NK-92 (cell line): ENCODE measurements around the gene HRH2.

Source experiments
- DNase-seq: peaks from one replicate; lab custom pipeline; 2025; ENCODE audit not compliant: unreplicated experiment; lab: John Stamatoyannopoulos, UW

HRH2 gene

GRCh38 chr5:175675873-175676272, 18.0 kb downstream of the HRH2 start:
- DNase-seq, result no peak

- DNase-seq, result no peak
These were observed 19.7 kb downstream of the HRH2 start for GRCh38 chr5:175677571-175677970.

- DNase-seq, result no peak
These were observed 20.2 kb downstream of the HRH2 start for GRCh38 chr5:175678074-175678473.

DNA sequence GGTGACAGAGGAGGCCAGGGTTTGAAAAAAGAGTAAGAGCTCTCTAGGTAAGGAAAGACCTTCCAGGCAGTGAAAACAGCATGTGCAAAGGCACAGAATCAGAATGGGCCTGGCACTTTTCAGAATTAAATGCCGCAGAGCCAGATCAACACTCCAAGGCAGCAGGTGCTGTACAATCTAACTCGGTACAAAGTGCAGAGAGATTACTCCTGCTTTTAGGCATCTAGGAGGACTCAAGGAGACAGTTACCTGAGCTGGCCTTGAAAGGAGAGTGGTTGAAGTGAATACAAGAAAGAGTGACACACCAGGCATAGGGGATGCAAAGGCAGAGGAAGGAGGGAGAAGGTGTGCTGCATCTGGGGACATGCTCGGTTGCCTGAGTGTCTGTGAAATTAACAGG, 21.5 kb downstream of the HRH2 start:
- no peak for DNase-seq

DNA sequence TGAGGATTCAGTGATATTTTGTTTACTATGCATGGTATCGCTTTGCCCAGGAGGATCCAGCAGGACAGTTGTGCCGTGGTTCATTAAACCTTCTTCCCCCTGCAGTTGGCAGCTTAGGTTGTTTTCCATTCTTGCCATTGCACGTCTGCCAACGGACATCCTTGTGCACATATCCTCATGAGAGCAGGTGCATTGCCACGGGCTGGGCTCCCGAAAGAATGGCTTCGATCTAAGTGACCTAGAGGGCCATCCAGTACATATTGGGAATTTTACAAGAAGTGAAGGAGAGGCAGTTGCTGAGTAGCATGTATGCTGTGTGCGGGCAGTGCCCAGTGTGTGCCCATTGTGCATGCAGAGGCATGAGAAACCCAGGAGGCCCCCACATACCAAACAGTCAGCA, 22.1 kb downstream of the HRH2 start:
- no peak for DNase-seq

- DNase-seq, result no peak
These were observed 22.6 kb downstream of the HRH2 start for GRCh38 chr5:175680463-175680862.

DNA sequence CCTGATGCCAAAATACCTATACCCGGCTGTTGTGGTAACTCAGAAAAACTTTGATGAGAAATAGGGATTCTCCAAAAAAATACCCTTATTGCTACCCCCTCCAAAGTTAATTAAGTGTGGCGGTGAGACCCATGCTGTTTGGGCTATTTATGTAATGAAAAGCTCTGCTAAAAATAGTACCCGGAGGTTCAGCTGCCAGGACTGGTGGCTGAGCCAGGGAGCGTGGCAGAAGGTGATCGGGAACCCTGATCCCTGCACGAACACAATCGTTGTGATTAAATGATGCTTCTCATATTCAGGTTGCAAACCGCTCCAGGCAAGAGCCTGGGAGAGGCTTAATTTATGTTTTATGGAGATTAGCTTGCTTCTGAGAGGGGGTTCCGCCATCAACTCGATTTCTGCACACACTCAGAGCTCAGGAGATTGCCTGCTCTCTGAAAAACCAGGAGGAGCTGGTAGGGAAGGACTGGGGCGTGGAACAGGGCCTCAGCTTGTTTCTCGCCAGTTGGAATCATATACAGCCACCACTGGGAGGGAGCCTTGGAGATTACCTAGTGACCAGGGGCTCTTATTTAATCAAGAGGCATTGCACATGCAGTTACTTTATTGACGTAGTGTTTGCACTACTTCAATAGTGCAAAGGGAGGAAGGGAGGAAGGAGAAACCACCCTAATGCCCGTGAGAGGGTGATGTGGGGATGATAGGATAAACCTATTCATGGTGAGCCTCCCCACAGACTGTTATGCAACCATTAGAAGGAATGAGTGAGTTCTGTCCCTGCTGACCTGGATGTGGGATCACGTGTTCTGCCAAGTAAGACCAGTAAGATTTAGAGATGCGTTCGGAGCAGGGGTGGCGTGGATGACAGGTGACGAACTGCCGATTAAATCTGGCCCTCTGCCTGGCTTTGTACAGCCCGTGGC, 23.4 kb downstream of the HRH2 start:
- no peak for DNase-seq

- DNase-seq, result no peak
These were observed 24.1 kb downstream of the HRH2 start for GRCh38 chr5:175681968-175682340.

- no peak for DNase-seq
These were observed 24.8 kb downstream of the HRH2 start for GRCh38 chr5:175682664-175683063.

DNA sequence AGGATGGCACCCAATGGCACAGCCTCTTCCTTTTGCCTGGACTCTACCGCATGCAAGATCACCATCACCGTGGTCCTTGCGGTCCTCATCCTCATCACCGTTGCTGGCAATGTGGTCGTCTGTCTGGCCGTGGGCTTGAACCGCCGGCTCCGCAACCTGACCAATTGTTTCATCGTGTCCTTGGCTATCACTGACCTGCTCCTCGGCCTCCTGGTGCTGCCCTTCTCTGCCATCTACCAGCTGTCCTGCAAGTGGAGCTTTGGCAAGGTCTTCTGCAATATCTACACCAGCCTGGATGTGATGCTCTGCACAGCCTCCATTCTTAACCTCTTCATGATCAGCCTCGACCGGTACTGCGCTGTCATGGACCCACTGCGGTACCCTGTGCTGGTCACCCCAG, 25.4 kb downstream of the HRH2 start:
- DNase-seq, result no peak

- no peak for DNase-seq
These were observed 26.1 kb downstream of the HRH2 start for GRCh38 chr5:175683921-175684320.

GRCh38 chr5:175684931-175685330, 27.1 kb downstream of the HRH2 start:
- no peak for DNase-seq

DNA sequence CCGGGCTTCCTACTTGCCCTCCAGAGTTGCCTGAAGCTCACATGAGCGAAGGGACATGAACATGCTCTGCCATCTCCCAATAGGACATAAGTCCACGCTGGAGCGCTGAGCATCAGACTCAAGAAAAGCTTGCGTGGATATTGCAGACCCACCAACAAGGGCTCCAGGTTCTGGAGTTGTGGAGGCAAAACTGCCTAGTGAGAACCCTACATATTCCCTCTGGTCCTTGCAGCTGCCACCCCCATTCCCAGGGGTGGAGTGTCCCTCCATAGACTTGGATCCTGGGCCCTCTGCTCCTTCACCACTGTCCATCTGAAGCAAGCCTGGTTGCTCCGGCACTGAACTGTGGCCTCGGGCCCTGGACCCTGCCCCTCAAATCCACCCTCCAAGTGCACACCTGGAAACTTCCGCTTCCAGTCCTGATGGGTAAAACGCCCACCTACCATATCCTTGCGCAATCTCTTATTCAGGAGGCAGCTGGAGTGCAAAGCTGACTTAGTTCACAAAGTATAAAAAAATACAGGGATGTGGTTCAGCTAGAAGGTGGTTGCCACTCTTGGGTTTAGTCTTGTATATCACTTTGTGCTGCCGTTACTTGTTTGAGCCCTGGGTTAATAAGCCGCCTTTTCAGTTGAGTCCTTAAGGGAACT, 28.0 kb downstream of the HRH2 start:
- DNase-seq, result no peak

- no peak for DNase-seq
These were observed 28.5 kb downstream of the HRH2 start for GRCh38 chr5:175686396-175686795.

GRCh38 chr5:175686826-175687225, 29.0 kb downstream of the HRH2 start:
- DNase-seq, result no peak

DNA sequence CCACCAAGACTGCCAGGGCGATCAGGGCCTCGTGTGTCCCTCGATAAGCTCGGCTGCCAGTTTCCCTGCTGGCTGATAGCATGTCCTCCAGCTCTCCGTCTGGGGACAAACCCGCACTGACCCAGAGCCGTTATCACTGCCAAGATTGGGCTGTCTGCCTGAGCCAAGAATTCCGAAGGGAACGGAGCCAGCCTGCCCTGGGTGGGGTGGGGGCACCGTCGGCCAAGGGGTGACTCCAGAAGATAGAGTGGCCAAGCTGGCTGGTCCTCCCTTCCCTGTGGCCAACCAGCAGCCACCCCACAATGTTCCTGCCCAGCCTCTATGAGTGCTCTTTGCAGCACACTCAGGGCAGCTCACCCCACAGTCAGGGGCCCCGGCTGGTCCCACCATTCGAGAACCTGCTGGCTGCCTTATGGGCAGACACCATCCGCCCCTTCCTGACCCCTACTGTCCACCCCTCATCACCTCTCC, 29.4 kb downstream of the HRH2 start:
- no peak for DNase-seq

GRCh38 chr5:175688352-175689146, 30.7 kb downstream of the HRH2 start:
- no peak for DNase-seq

DNA sequence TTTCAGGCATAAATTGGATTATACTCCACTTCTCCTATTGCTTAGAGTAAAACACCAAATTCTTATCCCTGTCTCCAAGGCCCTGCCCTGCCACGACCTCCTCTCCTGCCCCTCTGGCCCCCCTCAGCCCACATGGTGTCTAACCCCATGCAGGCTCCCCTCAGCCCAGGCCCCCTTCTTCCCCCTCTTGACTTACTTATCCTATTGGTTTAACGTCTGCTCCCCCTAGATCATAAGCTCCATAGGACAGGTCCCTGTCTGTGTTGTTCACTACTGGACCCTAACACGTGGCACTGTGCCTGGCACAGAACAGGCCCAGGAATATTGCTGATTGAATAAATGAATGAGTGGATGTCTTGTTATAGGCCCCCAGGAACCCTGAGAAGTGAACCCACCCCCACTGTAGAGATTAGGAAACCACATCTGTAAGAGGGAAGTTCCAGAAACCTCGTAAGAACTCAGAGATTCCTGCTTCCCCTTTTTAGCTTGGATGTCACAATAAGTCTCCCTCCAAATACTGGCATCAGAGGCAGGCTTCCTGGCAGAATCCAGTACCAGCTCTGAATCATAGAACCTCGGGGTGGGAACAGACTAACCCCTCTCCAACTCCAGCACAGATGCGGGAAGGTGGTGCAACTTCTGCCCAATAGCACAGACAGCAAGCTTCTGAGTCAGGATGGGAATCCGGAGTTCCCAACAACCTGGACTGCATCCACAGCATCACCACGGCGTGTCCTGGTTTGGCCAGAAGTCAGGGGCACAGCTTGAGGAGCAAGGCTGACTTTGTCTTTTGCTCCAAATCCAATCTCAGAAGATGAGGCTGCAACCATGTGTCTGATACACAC, 31.5 kb downstream of the HRH2 start:
- DNase-seq, result no peak

GRCh38 chr5:175690025-175690424, 32.2 kb downstream of the HRH2 start:
- DNase-seq, result no peak

DNA sequence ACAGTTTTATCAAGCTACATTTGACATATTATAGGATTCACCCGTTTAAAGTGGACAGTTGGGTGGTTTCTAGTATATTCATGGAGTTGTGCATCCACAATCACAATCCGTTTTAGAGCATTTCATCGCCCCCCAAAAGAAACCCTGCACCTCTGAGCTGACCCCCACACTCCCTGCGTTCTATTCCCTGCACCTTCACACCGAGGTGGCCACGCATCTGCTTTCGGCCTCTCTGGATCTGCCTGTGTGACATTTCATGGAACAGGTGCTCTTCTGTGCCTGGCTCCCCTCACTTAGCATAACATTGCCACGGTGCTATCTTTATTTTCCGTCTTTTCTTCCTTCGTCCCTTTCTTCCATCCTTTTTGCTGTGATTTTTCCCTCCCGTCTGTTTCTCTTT, 32.7 kb downstream of the HRH2 start:
- DNase-seq, result no peak

- no peak for DNase-seq
These were observed 33.9 kb downstream of the HRH2 start for GRCh38 chr5:175691761-175692160.
